DND-41 (cell line): ENCODE results near the gene DTYMK.
"Not testable (repeated sequence)": the region's sequence is repeated elsewhere in the genome, so short reads cannot be mapped to it uniquely, and the experiment has no call there.

Source experiments
- ATAC-seq: fragments of 200-7000 bp; cut with Tn5 transposase; 3 replicates; pipeline ENCODE4 v1.9.1; 2021; ENCODE audit warnings: low read depth; ENCODE audit not compliant: insufficient read depth
- DNase-seq: peaks from one replicate; pipeline ENCODE4 v3.0.0-alpha.2; 2020
- H2AFZ ChIP-seq: 2 replicates; pipeline ENCODE4 v1.6.0; 2012; ENCODE audit warnings: low read depth, low read length
- H3K27ac ChIP-seq: 2 replicates; pipeline ENCODE4 v1.5.1; 2012; ENCODE audit warnings: low read length, inconsistent platforms
- H3K27me3 ChIP-seq: fragments of 200-600 bp; sonication (generic); 2 replicates; pipeline ENCODE4 v1.6.0; 2012; ENCODE audit warnings: low read length, mild to moderate bottlenecking, inconsistent platforms; ENCODE audit not compliant: insufficient read depth, poor library complexity
- H3K36me3 ChIP-seq: 2 replicates; pipeline ENCODE4 v1.5.1; 2012; ENCODE audit warnings: low read length, inconsistent platforms; ENCODE audit not compliant: insufficient read depth
- H3K4me1 ChIP-seq: 2 replicates; pipeline ENCODE4 v1.5.1; 2012; ENCODE audit warnings: mild to moderate bottlenecking, low read length; ENCODE audit not compliant: insufficient read depth
- H3K4me2 ChIP-seq: 2 replicates; pipeline ENCODE4 v1.6.0; 2012; ENCODE audit warnings: mild to moderate bottlenecking, moderate library complexity, low read length, inconsistent platforms; ENCODE audit not compliant: insufficient read depth
- H3K4me3 ChIP-seq, 2 experiments: fragments of 200-600 bp in 1 of 2; shearing (Covaris generic) in 1 of 2; 2 replicates each; pipeline ENCODE4 v1.5.1; 2012 to 2016; ENCODE audit warnings: inconsistent platforms in 2 of 2, low read length in 2 of 2, mild to moderate bottlenecking in 2 of 2, low read depth in 1 of 2, moderate library complexity in 1 of 2
- H3K79me2 ChIP-seq: 2 replicates; pipeline ENCODE4 v1.6.0; 2012; ENCODE audit warnings: low read length, inconsistent platforms; ENCODE audit not compliant: insufficient read depth
- H3K9ac ChIP-seq: 2 replicates; pipeline ENCODE4 v1.6.0; 2012; ENCODE audit warnings: low read depth, mild to moderate bottlenecking, inconsistent platforms, low read length, moderate library complexity
- H3K9me3 ChIP-seq: 2 replicates; pipeline ENCODE4 v1.5.1; 2012; ENCODE audit warnings: low read length, moderate library complexity, mild to moderate bottlenecking, inconsistent platforms; ENCODE audit not compliant: insufficient read depth, severe bottlenecking
- H4K20me1 ChIP-seq: 2 replicates; pipeline ENCODE4 v1.6.0; 2012; ENCODE audit warnings: low read length; ENCODE audit not compliant: insufficient read depth
- CTCF ChIP-seq: IDR thresholded peaks from 2 replicates; pipeline ENCODE4 v1.5.1; 2012; ENCODE audit warnings: borderline replicate concordance, low read length, moderate library complexity, mild to moderate bottlenecking; ENCODE audit not compliant: poor library complexity, severe bottlenecking; ENCODE audit errors: extremely low read depth
- EZH2 ChIP-seq: IDR thresholded peaks from 3 replicates; pipeline ENCODE4 v1.6.1; 2012; ENCODE audit warnings: borderline replicate concordance, low read depth, mild to moderate bottlenecking, moderate library complexity, low read length, inconsistent platforms; ENCODE audit not compliant: severe bottlenecking

DTYMK gene

GRCh38 chr2:241668354-241668753 lies 18.3 kb downstream of the DTYMK start:
- TF ChIP-seq EZH2 = no peak
- no peak for TF ChIP-seq CTCF
- no peaks in the 10 kb centered on the region for H3K27me3 ChIP-seq
- no peak overlapping the region for H3K4me3 ChIP-seq
- no peak overlapping the region for H2AFZ ChIP-seq
- H3K36me3 ChIP-seq = peaks cover 72% of the 10 kb centered on the region
- no peak overlapping the region for H3K27ac ChIP-seq
- peaks cover 10% of the 10 kb centered on the region for H4K20me1 ChIP-seq
- H3K9ac ChIP-seq = no peak overlapping the region
- no peak overlapping the region for H3K4me2 ChIP-seq
- no peaks in the 10 kb centered on the region for H3K9me3 ChIP-seq
- no peaks in the 10 kb centered on the region for H3K4me1 ChIP-seq
- no peaks in the 10 kb centered on the region for H3K79me2 ChIP-seq
- no peak for DNase-seq
- ATAC-seq = no peak

- H2AFZ ChIP-seq = no peak overlapping the region
- peaks cover 8% of the 10 kb centered on the region for H4K20me1 ChIP-seq
- no peaks in the 10 kb centered on the region for H3K27me3 ChIP-seq
- TF ChIP-seq EZH2 (no peak), CTCF (no peak)
- H3K79me2 ChIP-seq = no peaks in the 10 kb centered on the region
- H3K27ac ChIP-seq = no peak overlapping the region
- H3K36me3 ChIP-seq = peaks cover 62% of the 10 kb centered on the region
- no peak overlapping the region for H3K9ac ChIP-seq
- ATAC-seq = no peak
- H3K9me3 ChIP-seq = no peaks in the 10 kb centered on the region
- H3K4me3 ChIP-seq = no peak overlapping the region
- no peak overlapping the region for H3K4me2 ChIP-seq
- DNase-seq = no peak
- H3K4me1 ChIP-seq = no peaks in the 10 kb centered on the region
These were observed 19.8 kb downstream of the DTYMK start for GRCh38 chr2:241666627-241667400.

- Histone ChIP-seq H3K79me2 (no peaks in the 10 kb centered on the region), H3K4me2 (no peak overlapping the region), H3K36me3 (peaks cover 62% of the 10 kb centered on the region), H3K4me3 (no peak overlapping the region), H3K9me3 (no peaks in the 10 kb centered on the region), H2AFZ (no peak overlapping the region), H3K9ac (no peak overlapping the region), H4K20me1 (peaks cover 8% of the 10 kb centered on the region), H3K27ac (no peak overlapping the region), H3K27me3 (no peaks in the 10 kb centered on the region), H3K4me1 (no peaks in the 10 kb centered on the region)
- DNase-seq (no peak), ATAC-seq (no peak)
- TF ChIP-seq EZH2 (no peak), CTCF (no peak)
These were observed 20.7 kb downstream of the DTYMK start for GRCh38 chr2:241665731-241666440.

GRCh38 chr2:241662731-241663130 lies 23.9 kb downstream of the DTYMK start:
- H3K4me1 ChIP-seq, H3K4me3 ChIP-seq, H3K27me3 ChIP-seq, ATAC-seq, H3K9ac ChIP-seq, H3K27ac ChIP-seq, H3K79me2 ChIP-seq, H3K9me3 ChIP-seq, H3K4me2 ChIP-seq, H2AFZ ChIP-seq, DNase-seq: not testable (repeated sequence)
- Histone ChIP-seq H4K20me1 (peaks cover 14% of the 10 kb centered on the region), H3K36me3 (peaks cover 63% of the 10 kb centered on the region)
